ENCODE results near the gene NCOA1.
"Not testable (repeated sequence)": the region's sequence is repeated elsewhere in the genome, so short reads cannot be mapped to it uniquely, and the experiment has no call there.

Gene NCOA1

DNA sequence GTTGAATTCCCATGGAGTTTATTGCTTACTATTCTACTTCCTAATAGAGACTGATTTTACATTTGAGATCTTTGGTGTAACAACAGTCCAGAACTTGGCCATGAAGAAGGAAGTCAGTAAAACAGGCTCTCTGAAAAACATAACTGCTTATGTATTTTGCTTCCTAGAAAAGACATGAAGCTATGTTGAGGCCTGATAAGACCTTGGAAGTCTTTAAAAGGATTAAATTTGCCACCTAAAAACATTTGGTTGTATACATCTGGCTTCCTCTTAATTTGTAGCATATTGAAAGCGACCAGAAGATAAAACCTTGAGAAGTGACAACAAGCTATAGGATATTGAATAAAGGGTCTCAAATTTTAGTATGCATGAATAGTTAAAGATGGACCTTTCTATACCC, 265.7 kb downstream of the NCOA1 start:
- no peak for FAIRE-seq

DNA sequence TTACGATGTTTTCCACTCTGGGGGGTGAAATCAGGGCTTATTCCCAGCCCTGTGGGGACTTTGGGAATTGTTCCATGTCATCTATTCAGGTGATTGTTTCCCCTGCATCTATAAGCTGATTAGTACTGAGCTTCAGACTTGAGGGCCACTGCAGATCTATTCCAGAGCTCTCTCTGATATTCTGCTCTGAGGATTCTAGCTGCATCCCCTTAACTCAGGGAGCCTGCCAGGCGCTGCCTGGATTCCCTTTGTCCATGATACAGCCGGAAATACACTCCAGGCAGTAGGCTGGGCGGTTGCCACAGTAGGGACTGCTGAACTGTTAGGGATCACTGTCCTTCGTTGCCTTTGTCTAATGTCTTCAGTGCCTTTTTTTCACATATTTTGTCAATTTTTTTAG, 270.8 kb downstream of the NCOA1 start:
- no peak for FAIRE-seq

DNA sequence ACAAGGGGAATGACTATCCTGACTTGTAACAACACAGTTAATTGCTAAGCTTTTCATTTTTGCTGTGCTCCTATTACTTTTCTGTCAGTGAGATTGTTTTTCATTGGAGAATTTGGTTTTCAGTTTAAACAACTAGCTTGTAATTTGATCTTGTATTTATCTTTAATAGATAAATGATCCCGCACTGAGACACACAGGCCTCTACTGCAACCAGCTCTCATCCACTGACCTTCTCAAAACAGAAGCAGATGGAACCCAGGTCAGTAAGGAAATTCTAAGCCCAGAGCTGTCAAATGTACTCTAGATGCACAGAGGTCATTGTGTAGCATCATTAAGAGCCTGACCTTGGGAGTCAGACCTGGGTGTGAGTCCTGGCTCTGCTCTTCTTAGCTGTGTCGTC, 271.5 kb downstream of the NCOA1 start:
- FAIRE-seq = no peak

DNA sequence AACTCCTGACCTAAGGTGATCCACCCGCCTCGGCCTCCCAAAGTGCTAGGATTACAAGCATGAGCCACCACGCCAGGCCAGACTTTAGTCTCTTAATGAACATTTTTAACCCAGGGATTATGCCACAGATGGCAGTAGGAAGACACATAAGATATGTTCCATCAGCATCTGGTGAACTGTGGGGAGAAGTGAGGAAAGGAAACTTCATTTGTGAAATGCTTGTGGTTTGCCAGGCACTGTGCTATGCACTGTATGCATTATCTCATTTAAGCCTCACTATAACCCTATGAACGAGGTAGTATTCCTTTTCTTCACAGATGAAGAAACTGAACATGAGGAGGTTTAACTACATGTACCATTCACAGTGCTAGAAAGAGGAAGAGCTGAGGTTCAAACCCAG, 272.8 kb downstream of the NCOA1 start:
- FAIRE-seq = no peak

DNA sequence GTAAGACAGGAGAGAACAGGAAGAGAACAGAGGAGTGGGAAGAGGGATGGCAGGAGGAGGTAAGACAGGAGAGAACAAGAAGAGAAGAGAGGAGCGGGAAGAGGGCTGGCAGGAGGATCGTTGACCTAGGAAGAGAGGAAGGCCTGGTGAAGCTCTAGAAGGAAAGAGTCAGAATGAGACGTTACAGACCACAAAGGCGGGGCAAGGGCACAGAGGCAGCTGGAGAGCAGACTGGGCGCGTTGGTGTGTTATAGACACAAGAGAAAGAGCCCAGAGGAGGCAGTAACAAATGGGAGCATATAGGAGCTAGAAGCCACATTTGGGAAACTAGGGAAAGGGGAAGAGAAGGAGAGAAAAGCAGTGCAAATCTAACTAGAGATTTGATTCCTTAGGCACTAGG, 275.6 kb downstream of the NCOA1 start:
- FAIRE-seq = no peak

DNA sequence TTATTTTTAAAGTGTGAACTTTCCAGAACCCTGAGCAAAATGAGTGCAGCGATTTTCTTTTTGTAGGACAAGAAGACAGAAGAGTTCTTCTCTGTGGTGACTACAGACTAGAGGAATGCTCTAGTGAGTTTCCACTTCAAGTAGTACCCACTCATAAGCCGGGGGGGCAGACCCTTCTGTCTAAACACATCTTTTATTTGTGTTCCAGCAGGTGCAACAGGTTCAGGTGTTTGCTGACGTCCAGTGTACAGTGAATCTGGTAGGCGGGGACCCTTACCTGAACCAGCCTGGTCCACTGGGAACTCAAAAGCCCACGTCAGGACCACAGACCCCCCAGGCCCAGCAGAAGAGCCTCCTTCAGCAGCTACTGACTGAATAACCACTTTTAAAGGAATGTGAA, 277.0 kb downstream of the NCOA1 start:
- no peak for FAIRE-seq

DNA sequence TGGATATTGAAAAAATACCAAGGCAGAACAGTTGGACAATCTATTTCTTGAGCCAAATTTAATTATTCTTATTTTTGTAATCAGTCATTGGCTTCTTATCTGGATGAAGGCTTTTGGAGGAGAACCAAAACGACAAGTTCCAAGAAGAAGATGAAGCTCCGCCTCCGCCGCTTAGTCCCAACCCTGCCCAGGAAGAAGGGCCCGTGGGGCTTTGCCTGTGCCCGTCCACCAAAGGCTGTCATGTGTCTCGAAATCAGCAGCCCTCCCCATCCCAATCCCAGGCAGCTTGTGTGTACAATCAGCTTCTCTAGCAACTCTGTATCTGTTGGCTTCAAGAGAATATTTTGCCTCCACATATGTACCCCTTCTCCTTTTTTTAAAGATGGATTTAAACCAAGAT, 277.5 kb downstream of the NCOA1 start:
- FAIRE-seq = no peak

DNA sequence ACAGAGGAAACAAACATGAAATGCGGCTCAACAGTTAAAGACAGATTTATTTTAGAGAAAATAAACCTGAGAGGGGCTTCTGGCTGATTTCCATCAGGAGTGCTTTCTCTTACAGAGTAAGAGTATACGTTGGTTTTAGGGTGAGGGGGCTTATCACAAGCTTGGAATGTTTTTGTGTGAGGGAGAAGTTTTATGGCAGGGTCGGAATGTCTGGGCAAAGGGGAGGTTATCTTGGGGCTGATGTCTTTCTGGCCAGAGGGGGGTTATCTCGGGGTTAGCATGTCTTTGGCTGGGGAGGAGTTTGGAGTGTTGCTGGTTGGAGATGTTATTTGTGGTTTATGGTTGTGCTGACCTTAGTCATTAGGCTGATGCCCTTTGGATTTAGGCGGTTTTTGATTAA, 280.0 kb downstream of the NCOA1 start:
- FAIRE-seq = no peak

DNA sequence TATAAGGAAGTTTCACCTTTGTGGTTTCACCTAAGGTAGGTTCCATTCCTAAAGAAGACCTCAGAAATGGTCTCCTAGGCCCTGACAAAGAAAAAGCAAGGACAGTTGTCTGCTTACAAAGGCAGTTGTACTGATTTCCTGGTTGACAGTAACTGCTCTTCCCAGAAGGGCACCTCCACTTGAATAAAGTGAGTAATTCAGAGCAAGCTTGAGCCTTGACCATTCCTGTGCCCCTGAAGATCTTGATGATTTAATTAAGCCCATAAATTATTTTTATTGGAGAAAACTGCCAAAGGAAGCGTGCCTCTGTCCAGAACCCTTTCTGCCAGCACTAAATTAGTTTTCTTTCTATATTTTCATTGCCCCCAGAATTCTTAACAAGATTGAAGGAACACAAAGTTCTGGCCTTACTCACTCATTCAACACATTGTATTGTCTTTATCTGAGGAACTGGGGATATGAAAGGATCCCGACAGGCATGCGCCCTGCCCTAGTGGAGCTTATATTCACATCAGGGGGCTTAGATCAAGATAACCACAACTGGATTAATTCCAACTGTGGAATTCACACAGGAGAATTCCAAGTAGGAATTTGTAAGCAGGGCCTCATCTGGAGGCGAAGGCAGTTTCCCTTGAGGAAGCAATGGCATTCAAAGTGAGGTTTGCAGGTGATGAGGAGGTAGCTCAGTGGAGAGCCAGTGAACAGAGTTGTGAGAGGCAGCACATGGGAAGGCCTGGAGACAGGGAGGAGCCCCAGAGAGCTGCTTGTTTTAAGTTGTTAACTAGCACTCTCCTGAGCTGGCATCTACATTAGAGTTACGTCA, 280.9 kb downstream of the NCOA1 start:
- no peak for FAIRE-seq

DNA sequence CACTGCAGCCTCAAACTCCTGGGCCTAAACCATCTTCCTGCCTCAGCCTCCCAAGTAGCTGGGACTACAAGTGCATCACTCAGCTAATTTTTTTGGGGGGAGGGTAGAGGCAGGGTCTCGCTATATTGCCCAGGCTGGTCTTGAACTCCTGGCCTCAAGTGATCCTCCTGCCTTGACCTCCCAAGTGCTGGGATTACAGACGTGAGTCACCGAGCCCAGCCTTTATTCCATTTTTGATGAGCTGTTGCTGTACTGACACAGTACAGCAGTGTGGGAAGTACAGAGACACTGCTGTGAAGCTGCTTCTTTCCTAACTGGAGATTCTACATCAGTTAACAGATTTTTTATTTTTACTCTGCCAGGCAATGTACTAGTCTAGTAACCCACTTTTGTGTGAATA, 283.3 kb downstream of the NCOA1 start:
- no peak for FAIRE-seq

DNA sequence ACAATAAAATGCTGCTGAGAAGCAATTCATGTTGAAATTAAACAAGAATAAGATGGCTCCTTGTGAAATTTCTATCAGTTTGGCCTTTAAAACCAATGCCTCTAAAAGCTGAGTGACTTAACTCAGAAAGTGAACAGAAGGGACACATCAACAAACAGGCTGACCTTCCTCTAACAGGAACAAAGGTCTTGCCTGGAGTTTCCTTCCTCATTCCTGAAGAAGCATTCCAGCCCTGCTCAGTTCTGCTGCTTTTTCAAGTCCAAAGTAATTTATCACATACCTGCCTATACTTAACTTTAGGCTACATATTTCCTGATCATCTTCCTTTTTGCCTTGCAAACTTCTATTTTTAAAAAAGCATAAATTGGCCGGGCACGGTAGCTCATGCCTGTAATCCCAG, 288.1 kb downstream of the NCOA1 start:
- FAIRE-seq = no peak

DNA sequence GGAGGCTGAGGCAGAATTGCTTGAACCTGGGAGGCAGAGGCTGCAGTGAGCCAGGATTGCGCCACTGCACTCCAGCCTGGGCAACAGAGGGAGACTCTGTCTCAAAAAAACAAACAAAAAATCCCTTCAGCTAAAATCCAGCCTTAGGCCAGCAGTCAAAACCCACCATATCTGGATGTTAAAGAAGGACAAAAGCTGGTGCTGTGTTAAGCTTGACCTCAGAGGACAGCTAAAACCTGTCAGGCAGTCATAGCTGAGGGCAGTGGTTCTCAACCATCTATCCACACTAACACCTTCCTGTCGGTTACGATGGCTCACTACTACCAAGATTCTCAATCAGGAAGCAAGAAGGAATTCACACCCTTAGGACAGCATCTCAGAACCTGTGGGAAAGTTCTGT, 292.6 kb downstream of the NCOA1 start:
- FAIRE-seq = no peak

DNA sequence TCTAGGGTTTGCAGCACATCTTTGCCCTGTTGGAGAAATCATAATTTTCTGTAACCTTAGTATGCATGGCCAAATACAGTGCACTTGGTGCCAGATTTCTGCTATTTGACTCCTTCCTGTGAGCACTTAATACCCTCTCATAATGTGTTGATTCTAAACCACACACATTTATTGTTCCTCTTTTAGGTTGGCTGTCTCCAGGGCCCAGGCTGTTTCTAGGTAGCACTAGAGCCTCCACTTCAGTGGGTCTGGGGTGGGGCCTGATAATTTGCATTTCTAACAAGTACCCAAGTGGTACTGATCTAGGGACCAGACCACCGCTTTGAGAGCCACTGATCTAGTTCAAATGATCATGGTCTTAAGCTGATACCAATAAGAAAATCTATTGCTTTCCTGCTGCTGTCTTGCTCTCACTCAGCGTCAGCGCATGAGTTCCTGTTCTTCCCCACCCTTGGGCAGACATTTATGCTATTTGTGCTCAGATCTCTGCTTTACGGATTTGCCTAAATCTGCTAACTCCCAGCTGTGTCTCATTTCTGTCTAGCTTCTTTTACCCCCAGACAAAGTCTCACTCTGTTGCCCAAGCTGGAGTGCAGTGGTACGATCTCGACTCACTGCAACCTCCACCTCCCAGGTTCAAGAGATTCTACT, 294.7 kb downstream of the NCOA1 start:
- no peak for FAIRE-seq

DNA sequence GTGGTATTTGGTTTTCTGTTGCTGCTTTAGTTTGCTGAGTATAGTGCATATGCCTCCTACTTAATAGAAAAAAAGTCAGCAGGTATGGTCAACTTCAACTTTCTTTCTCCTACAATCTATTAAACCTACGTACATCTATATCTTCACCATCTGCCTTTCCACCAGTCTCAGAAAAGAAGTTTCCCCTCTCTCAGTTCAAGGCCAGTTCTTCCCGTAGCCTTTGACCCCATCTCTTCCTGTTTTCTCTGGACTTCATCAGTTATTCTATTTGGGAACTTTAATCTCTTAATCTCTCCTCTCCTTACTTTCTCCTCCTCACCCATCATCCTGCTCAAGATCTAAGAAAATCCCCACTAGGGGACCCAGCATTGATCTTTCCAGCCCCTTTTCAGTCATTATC, 296.5 kb downstream of the NCOA1 start:
- FAIRE-seq = no peak

DNA sequence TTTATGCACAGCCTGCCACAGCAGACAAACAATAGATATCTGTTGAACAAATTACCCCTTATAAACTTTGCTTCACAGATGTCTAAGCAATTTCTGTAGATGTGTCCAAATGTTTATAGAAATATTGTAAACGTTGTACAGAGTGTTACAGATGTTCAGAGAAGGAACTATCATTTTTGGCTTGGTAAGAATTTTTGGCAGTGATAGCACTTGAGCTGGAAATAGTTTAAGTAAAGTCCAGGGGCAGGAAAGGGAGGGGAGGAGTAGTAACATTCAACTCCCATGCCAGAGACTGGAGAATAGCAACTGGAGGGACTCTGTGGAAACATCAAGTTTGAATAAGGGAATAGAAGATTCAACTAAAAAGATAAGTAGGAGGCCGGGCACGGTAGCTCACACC, 297.8 kb downstream of the NCOA1 start:
- FAIRE-seq = no peak

DNA sequence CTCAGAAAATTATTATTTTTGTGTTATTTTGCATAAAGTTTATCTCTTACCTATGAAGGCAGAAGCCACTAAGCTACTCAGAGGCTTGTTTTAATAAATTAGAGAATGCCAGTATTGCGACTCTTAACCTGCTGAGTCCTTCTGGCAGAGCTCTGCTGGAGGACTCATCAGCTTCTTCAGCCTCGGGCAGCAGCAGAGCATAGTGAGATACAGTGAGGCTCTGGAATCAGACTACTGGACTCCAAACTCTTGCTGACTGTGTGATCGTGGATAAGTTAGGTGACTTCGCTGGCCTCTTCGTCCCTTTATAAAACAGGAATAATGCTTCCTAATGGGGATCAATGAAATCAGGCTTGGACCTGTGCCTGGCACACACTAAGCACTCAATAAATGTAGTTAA, 300.4 kb downstream of the NCOA1 start:
- no peak for FAIRE-seq

DNA sequence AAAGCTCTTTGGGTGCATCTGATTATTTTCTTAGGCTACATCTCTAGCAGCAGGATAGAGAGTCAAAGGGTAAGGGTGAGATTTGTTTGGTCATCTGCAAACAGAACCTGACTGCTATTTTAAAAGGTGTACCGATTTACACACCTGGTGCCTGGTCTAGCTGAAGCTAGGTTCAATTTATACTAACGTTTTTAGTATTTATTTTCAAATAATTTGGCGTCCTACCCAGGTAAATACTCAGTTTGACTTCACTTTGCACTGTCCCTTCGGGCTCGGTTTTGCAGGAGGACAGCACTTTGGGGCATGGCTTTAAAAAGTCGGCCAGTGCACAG, 301.5 kb downstream of the NCOA1 start:
- no peak for FAIRE-seq

DNA sequence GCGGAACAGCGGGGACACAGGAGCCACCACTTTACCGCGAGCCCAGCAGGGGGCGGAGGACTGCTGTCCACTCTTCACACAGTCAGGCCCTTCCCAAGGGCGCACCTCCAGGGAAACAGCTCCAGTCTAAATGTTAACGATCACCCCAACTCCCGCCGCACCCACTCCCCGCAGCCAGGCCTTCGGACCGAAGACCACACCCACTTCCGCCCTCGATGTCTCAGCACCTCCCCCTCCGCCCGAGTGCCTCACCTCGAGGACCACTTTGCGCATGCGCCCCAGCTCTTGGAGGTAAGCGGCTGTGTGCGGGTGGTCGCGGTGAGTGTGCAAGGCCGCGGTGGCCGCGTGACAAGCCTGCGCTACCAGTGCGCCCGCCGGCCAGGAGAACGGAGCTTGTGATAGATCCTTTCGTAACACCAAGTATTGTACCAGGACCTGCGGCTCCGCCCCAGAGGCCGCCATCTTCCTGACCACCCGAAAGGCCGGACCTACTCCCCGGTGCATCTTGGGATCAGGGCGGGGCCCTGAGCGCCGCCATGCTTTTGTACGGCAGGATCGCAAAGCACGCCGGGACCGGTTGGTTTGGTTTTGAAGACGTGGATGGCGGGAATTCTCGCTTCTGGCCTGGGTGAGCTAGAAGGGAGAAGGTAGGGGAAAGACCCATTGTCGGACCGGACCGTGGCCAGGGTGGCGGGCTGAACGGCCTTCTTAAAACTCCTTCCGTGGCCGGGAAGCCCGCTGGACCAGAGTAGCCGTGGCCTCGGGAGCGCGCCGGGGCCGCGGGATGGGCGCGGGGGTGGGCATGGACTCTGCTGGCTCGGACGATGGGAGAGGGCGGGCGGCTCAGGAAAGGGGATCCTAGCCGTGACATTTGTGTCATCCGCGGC, 302.1 kb downstream of the NCOA1 start, which contains the start of the genes CENPO and PTRHD1:
TSS of gene CENPO (plus strand) at position 552 of the 887 bp plus-strand sequence. CDS start 495 bp downstream, outside the sequence.
TSS of gene PTRHD1 (minus strand) at position 518 of the 887 bp plus-strand sequence. CDS start at position 504, 14 bp downstream.
- FAIRE-seq = peak; percentile 3

DNA sequence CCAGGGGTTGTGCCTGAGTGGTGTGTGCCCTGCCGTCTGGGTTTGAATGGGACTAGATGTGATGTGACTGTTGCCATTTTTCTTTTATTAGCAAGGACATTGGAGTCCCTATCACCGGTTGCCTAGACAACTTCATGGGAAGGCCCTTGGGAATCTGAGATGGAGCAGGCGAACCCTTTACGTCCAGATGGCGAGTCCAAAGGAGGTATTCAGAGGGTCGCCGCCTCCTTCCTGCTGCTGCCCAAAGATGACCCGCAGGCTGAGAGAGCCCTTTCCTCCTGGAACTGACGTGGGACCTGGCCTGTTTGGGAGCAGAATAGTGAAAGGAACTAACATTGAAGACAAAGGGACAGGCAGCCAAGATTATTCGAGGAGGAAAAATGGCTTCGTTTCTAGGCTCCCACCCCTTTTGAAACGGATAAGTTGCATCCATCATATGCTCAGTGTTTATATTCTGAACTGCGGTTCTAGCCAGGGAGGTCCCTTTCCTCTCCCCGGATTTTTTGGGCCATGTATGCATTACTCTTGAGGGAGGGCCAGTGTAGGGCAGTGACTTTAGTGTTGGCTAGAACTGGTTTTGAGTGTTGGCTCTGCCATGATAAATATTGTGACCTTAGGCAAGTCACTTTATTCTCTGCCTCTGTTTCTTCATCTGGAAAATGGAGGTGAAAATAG, 302.8 kb downstream of the NCOA1 start:
- no peak for FAIRE-seq

DNA sequence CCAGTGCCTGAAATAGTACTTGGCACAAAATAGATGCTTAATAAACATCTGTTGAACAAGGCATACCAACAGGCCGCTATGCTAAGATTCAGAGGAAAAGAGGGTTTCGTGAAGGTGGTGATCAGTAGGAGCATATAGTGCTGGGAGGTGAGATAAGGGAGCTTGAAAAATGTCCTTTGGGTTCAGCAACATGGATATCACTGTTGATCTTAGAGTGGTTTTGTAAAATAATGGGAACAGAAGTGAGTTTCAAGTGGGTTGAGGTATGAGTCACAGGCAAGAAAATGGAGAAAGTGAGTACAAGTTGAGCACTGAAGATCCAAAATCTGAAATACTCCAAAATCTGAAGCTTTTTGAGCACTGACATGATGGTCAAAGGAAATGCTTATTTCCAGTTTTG, 306.6 kb downstream of the NCOA1 start:
- no peak for FAIRE-seq

DNA sequence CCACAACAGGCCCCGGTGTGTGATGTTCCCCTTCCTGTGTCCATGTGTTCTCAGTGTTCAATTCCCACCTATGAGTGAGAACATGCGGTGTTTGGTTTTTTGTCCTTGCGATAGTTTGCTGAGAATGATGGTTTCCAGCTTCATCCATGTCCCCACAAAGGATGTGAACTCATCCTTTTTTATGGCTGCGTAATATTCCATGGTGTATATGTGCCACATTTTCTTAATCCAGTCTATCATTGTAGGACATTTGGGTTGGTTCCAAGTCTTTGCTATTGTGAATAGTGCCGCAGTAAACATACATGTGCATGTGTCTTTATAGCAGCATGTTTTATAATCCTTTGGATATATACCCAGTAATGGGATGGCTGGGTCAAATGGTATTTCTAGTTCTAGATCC, 309.4 kb downstream of the NCOA1 start:
- not testable (repeated sequence) for FAIRE-seq

DNA sequence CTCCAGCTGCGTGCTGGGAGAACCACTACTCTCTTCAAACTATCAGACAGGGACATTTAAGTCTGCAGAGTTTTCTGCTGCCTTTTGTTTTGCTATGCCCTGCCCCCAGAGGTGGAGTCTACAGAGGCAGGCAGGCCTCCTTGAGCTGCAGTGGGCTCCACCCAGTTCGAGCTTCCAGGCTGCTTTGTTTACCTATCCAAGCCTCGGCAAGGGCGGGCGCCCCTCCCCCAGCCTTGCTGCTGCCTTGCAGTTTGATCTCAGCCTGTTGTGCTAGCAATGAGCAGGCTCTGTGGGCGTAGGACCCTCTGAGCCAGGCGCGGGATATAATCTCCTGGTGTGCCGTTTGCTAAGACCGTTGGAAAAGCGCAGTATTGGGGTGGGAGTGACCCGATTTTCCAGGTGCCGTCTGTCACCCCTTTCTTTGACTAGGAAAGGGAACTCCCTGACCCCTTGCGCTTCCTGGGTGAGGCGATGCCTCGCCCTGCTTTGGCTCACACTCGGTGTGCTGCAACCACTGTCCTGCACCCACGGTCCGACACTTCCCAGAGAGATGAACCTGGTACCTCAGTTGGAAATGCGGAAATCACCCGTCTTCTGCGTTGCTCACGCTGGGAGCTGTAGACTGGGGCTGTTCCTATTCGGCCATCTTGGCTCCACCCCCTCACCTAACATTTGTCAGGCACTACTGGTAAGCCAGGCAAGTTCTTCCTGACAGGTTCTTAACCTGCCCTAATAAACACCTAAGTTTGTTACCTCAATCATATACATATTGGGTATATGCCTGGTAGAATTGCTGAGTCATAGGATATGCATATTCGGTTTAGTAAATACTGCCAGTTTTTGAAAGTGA, 315.0 kb downstream of the NCOA1 start:
- FAIRE-seq = not testable (repeated sequence)

Data from A204.1 (cell line).